KMS-11 (cell line): ENCODE data around the gene KCNC2.

ENCODE experiments used
- H2AFZ ChIP-seq: fragments of 200-600 bp; sonication (generic); 2 replicates; pipeline ENCODE4 v1.6.1; 2016; ENCODE audit warnings: antibody characterized with exemption, mixed run types, low read depth
- H3K27ac ChIP-seq: fragments of 200-600 bp; sonication (generic); 2 replicates; pipeline ENCODE4 v1.6.1; 2016; ENCODE audit warnings: mild to moderate bottlenecking, mixed run types
- H3K27me3 ChIP-seq: fragments of 200-600 bp; sonication (generic); 2 replicates; pipeline ENCODE4 v1.6.1; 2017; ENCODE audit warnings: mild to moderate bottlenecking, low read depth, mixed run types, moderate library complexity; ENCODE audit not compliant: insufficient read depth
- H3K36me3 ChIP-seq: fragments of 200-600 bp; sonication (generic); 2 replicates; pipeline ENCODE4 v1.6.1; 2017; ENCODE audit warnings: mild to moderate bottlenecking, mixed run types; ENCODE audit not compliant: insufficient read depth
- H3K4me1 ChIP-seq: fragments of 200-600 bp; sonication (generic); 2 replicates; pipeline ENCODE4 v1.6.1; 2016; ENCODE audit warnings: mild to moderate bottlenecking, low read depth, mixed run types; ENCODE audit not compliant: poor library complexity, severe bottlenecking
- H3K4me2 ChIP-seq: fragments of 200-600 bp; sonication (generic); 2 replicates; pipeline ENCODE4 v1.7.0; 2016; ENCODE audit warnings: mild to moderate bottlenecking, mixed run types
- H3K4me3 ChIP-seq: fragments of 200-600 bp; sonication (generic); IDR thresholded peaks from 2 replicates; pipeline ENCODE4 v1.6.1; 2017; ENCODE audit warnings: low read depth, low read length, mixed read lengths; ENCODE audit not compliant: insufficient read depth
- H3K79me2 ChIP-seq: fragments of 200-600 bp; sonication (generic); 2 replicates; pipeline ENCODE4 v1.6.1; 2016; ENCODE audit warnings: low read depth, mixed run types; ENCODE audit not compliant: insufficient read depth
- H3K9ac ChIP-seq: fragments of 200-600 bp; sonication (generic); 2 replicates; pipeline ENCODE4 v1.6.1; 2016; ENCODE audit warnings: mild to moderate bottlenecking, mixed run types
- H4K20me1 ChIP-seq: fragments of 200-600 bp; sonication (generic); 2 replicates; pipeline ENCODE4 v1.6.1; 2016; ENCODE audit warnings: mild to moderate bottlenecking, mixed run types; ENCODE audit not compliant: insufficient read depth
- CTCF ChIP-seq: fragments of 200-600 bp; sonication (generic); conservative IDR thresholded peaks from 2 replicates; pipeline ENCODE4 v1.6.1; 2017; ENCODE audit warnings: low read depth, mild to moderate bottlenecking, antibody characterized with exemption, low read length, moderate library complexity, mixed read lengths

The KCNC2 gene

GRCh38 chr12:75236206-75236605, 26.6 kb upstream of the KCNC2 start:
- no peaks in the 10 kb centered on the region for H3K27me3 ChIP-seq
- no peak overlapping the region for H3K4me3 ChIP-seq
- no peak overlapping the region for H2AFZ ChIP-seq
- H3K27ac ChIP-seq: no peak overlapping the region
- H3K79me2 ChIP-seq: no peaks in the 10 kb centered on the region
- no peaks in the 10 kb centered on the region for H4K20me1 ChIP-seq
- no peak overlapping the region for H3K9ac ChIP-seq
- no peaks in the 10 kb centered on the region for H3K36me3 ChIP-seq
- no peak for TF ChIP-seq CTCF
- H3K4me2 ChIP-seq: no peak overlapping the region
- H3K4me1 ChIP-seq: no peaks in the 10 kb centered on the region

- Histone ChIP-seq H3K4me1 (no peaks in the 10 kb centered on the region), H4K20me1 (no peaks in the 10 kb centered on the region), H3K4me3 (no peak overlapping the region), H2AFZ (no peak overlapping the region), H3K27me3 (no peaks in the 10 kb centered on the region), H3K36me3 (no peaks in the 10 kb centered on the region), H3K9ac (no peak overlapping the region), H3K79me2 (no peaks in the 10 kb centered on the region), H3K4me2 (no peak overlapping the region), H3K27ac (no peak overlapping the region)
- no peak for TF ChIP-seq CTCF
Observed at GRCh38 chr12:75227132-75227531, 17.5 kb upstream of the KCNC2 start.

- H3K27me3 ChIP-seq: no peaks in the 10 kb centered on the region
- peaks cover 7% of the 10 kb centered on the region for H3K4me1 ChIP-seq
- H3K4me2 ChIP-seq: no peak overlapping the region
- H3K9ac ChIP-seq: no peak overlapping the region
- H4K20me1 ChIP-seq: no peaks in the 10 kb centered on the region
- H3K36me3 ChIP-seq: no peaks in the 10 kb centered on the region
- H3K27ac ChIP-seq: no peak overlapping the region
- TF ChIP-seq CTCF: no peak
- no peaks in the 10 kb centered on the region for H3K79me2 ChIP-seq
- no peak overlapping the region for H3K4me3 ChIP-seq
- no peak overlapping the region for H2AFZ ChIP-seq
Observed at GRCh38 chr12:75212072-75212471, 2.4 kb upstream of the KCNC2 start.

GRCh38 chr12:75208856-75209811, 505 bp downstream of the KCNC2 start:
- H3K79me2 ChIP-seq: no peaks in the 10 kb centered on the region
- H3K27ac ChIP-seq: no peak overlapping the region
- H3K4me2 ChIP-seq: no peak overlapping the region
- H3K27me3 ChIP-seq: no peaks in the 10 kb centered on the region
- H4K20me1 ChIP-seq: no peaks in the 10 kb centered on the region
- H2AFZ ChIP-seq: no peak overlapping the region
- H3K4me1 ChIP-seq: peaks cover 21% of the 10 kb centered on the region
- H3K36me3 ChIP-seq: no peaks in the 10 kb centered on the region
- H3K4me3 ChIP-seq: no peak overlapping the region
- no peak overlapping the region for H3K9ac ChIP-seq
- TF ChIP-seq CTCF: no peak
